BLaER1 (cell line): ENCODE measurements around the gene CCR8.
"Not testable (repeated sequence)": the region's sequence is repeated elsewhere in the genome, so short reads cannot be mapped to it uniquely, and the experiment has no call there.

ENCODE experiments used
- H3K27ac ChIP-seq: shearing (Covaris generic); formaldehyde crosslinking; 2 replicates; pipeline ENCODE4 v1.8.1; 2022
- H3K27me3 ChIP-seq: shearing (Covaris generic); formaldehyde crosslinking; 2 replicates; pipeline ENCODE4 v1.8.1; 2022
- H3K36me3 ChIP-seq: shearing (Covaris generic); formaldehyde crosslinking; 2 replicates; pipeline ENCODE4 v1.8.1; 2022
- H3K4me1 ChIP-seq: shearing (Covaris generic); formaldehyde crosslinking; 2 replicates; pipeline ENCODE4 v1.8.1; 2022
- H3K4me2 ChIP-seq: shearing (Covaris generic); formaldehyde crosslinking; 2 replicates; pipeline ENCODE4 v1.8.1; 2022
- H3K4me3 ChIP-seq: shearing (Covaris generic); formaldehyde crosslinking; 2 replicates; pipeline ENCODE4 v1.8.1; 2022
- H3K9ac ChIP-seq: shearing (Covaris generic); formaldehyde crosslinking; 2 replicates; pipeline ENCODE4 v1.8.1; 2022
- H3K9me3 ChIP-seq: shearing (Covaris generic); formaldehyde crosslinking; 2 replicates; pipeline ENCODE4 v1.8.1; 2022
- H4K20me1 ChIP-seq: shearing (Covaris generic); formaldehyde crosslinking; 2 replicates; pipeline ENCODE4 v1.8.1; 2022
- Cebpa-rat ChIP-seq: shearing (Covaris generic); IDR thresholded peaks from 2 replicates; pipeline ENCODE4 v1.8.1; 2022

The CCR8 gene

GRCh38 chr3:39344746-39345344 lies 15.3 kb downstream of the CCR8 start:
- Histone ChIP-seq H3K9ac (no peak overlapping the region), H3K9me3 (no peaks in the 10 kb centered on the region), H3K4me1 (peaks cover 3% of the 10 kb centered on the region), H4K20me1 (no peaks in the 10 kb centered on the region), H3K4me3 (no peak overlapping the region), H3K27me3 (no peaks in the 10 kb centered on the region), H3K4me2 (no peak overlapping the region), H3K36me3 (no peaks in the 10 kb centered on the region), H3K27ac (no peak overlapping the region)
- TF ChIP-seq Cebpa-rat = no peak

- Histone ChIP-seq H3K4me1 (peaks cover 25% of the 10 kb centered on the region), H3K4me3 (no peak overlapping the region), H3K4me2 (no peak overlapping the region), H3K27me3 (no peaks in the 10 kb centered on the region), H3K27ac (no peak overlapping the region), H4K20me1 (no peaks in the 10 kb centered on the region), H3K9ac (no peak overlapping the region), H3K9me3 (no peaks in the 10 kb centered on the region), H3K36me3 (no peaks in the 10 kb centered on the region)
- no peak for TF ChIP-seq Cebpa-rat
Observed at GRCh38 chr3:39346785-39347585, 17.5 kb downstream of the CCR8 start.

DNA sequence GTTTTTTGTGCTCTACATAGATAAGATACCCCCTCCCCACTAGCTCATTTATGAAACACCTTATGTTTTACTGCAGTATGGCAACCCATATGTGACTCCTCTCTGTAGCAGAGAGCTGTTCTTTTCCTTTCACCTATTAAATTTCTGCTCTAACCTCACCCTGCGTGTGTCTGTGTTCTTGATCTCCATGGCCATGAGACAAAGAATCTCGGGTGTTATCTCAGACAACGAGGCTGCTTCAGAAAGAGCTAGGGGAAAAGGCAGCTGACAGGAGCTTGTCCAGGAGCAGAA lies 18.0 kb downstream of the CCR8 start:
- TF ChIP-seq Cebpa-rat = no peak
- Histone ChIP-seq H3K9ac (no peak overlapping the region), H3K4me1 (peaks cover 25% of the 10 kb centered on the region), H3K4me3 (no peak overlapping the region), H3K36me3 (no peaks in the 10 kb centered on the region), H3K9me3 (no peaks in the 10 kb centered on the region), H3K27ac (no peak overlapping the region), H4K20me1 (no peaks in the 10 kb centered on the region), H3K4me2 (no peak overlapping the region), H3K27me3 (no peaks in the 10 kb centered on the region)

DNA sequence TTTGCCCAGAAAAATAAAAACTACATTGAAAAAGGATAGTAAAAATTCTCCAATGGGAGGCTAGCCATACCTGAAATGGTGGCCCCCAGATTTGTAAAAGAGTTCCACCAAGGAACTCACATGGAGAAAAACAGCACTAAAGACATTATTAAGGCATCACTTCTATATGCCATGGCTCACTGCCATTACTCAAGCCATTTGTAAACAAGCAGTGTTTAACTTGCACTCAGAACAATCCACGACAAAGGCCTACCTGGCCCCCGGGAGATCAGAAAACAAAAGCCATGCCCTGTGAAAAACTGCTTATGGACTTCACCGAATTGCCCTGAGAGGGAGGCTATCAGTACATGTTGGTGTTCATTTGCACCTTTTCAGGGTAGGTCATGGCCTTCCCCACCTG lies 19.6 kb downstream of the CCR8 start:
- no peak overlapping the region for H3K27ac ChIP-seq

GRCh38 chr3:39350714-39351113 lies 21.2 kb downstream of the CCR8 start:
- Histone ChIP-seq H3K4me3 (no peak overlapping the region), H4K20me1 (no peaks in the 10 kb centered on the region), H3K4me1 (peaks cover 25% of the 10 kb centered on the region), H3K9me3 (no peaks in the 10 kb centered on the region), H3K27me3 (no peaks in the 10 kb centered on the region), H3K4me2 (peak overlapping the region; percentile 55), H3K36me3 (no peaks in the 10 kb centered on the region), H3K27ac (peak overlapping the region; percentile 47), H3K9ac (no peak overlapping the region)
- TF ChIP-seq Cebpa-rat = no peak

More for the DNA sequence above, 19.6 kb downstream of the CCR8 start:
- Histone ChIP-seq H3K4me2 (no peak overlapping the region), H3K9ac (no peak overlapping the region), H3K4me1 (peaks cover 25% of the 10 kb centered on the region), H4K20me1 (no peaks in the 10 kb centered on the region), H3K36me3 (no peaks in the 10 kb centered on the region), H3K4me3 (no peak overlapping the region), H3K9me3 (no peaks in the 10 kb centered on the region), H3K27me3 (no peaks in the 10 kb centered on the region)
- no peak for TF ChIP-seq Cebpa-rat

DNA sequence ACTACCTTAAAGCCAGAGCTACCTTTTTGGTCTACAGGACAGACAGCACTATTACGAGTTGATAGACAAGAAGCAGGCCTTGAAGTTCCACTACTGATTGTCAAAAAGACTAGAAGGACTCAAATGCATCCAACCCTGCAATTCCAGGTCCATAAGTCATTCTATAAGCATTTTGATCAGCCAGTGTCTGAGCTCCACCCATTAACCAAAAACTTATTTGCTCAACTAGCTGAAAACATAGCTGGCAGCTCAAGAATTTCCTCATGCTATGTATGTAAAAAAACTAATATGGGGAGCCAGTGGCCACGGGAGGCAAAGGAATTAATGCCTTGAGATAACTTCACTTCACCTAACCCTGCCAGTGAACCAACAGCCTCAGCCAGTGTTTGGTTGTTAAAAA lies 21.6 kb downstream of the CCR8 start:
- not testable (repeated sequence) for H3K27me3 ChIP-seq, H3K9ac ChIP-seq, H3K9me3 ChIP-seq, H4K20me1 ChIP-seq, H3K4me3 ChIP-seq, H3K36me3 ChIP-seq
- H3K4me2 ChIP-seq = peak overlapping the region; percentile 55
- H3K4me1 ChIP-seq = peaks cover 25% of the 10 kb centered on the region
- peak overlapping the region; percentile 47 for H3K27ac ChIP-seq

DNA sequence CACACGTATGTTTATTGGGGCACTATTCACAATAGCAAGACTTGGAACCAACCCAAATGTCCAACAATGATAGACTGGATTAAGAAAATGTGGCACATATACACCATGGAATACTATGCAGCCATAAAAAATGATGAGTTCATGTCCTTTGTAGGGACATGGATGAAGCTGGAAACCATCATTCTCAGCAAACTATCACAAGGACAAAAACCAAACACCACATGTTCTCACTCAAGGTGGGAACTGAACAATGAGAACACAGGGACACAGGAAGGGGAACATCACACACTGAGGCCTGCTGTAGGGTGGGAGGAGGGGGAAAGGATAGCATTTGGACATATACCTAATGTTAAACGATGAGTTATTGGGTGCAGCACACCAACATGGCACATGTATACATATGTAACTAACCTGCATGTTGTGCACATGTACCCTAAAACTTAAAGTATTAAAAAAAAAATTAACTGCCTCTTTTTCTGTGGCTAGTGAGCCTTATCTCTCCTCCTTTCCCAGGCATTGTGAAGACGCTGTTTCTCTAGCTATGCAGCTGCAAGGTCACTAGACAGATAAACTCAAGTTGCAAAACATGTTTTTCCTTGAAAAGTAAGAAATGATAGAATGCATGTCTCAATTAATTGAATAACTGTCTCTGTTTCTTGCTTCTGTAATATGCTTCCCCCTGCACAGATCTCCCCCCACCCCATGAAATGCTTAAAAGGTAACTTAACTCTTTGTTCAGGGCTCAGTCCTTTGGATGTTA lies 23.8 kb downstream of the CCR8 start:
- peaks cover 25% of the 10 kb centered on the region for H3K4me1 ChIP-seq
- not testable (repeated sequence) for H3K4me2 ChIP-seq, H3K36me3 ChIP-seq, H3K27ac ChIP-seq, H3K9ac ChIP-seq, H3K27me3 ChIP-seq, H3K9me3 ChIP-seq, H3K4me3 ChIP-seq, H4K20me1 ChIP-seq

DNA sequence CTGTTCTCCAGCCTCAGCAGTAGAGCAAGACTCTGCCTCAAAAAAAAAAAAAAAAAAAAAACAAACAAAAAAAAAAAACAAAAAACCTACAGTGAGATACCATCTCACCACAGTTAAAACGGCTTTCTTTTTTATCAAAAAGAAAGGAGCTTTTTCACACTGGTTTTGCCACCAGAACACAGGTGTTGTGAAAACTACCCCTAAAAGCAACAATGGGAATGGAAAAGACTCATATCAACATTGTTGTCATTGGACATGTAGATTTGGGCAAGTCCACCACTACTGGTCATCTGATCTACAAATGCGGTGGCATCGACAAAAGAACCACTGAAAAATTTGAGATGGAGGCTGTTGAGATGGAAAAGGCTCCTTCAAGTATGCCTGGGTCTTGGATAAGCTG lies 28.8 kb downstream of the CCR8 start:
- no peaks in the 10 kb centered on the region for H3K36me3 ChIP-seq
- no peaks in the 10 kb centered on the region for H4K20me1 ChIP-seq
- TF ChIP-seq Cebpa-rat = no peak
- no peak overlapping the region for H3K4me2 ChIP-seq
- no peak overlapping the region for H3K27ac ChIP-seq
- H3K4me1 ChIP-seq = peaks cover 16% of the 10 kb centered on the region
- H3K9me3 ChIP-seq = no peaks in the 10 kb centered on the region
- H3K4me3 ChIP-seq = no peak overlapping the region
- H3K9ac ChIP-seq = no peak overlapping the region
- H3K27me3 ChIP-seq = no peaks in the 10 kb centered on the region

GRCh38 chr3:39361252-39361927 lies 31.9 kb downstream of the CCR8 start:
- no peak overlapping the region for H3K9ac ChIP-seq

DNA sequence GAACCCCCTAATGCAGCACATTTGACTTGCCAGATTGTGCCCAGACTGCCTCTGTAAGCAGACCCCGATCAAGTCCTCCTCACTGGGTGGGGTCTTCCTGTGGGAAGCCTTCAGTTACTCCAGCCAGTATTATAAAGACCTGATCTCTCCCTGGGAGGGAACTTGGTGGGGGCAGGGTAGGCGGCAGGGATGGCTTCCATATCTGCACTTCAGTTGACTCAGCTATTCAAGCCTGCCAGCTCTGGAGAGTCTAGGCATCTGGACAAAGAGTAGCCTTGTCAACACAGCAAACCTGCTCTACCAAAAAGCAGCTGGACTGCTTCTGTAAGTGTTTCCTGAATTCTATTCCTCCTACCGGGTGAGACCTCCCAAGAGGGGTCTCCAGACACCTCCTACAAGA lies 32.7 kb downstream of the CCR8 start:
- no peak overlapping the region for H3K9ac ChIP-seq
- no peaks in the 10 kb centered on the region for H4K20me1 ChIP-seq
- peaks cover 16% of the 10 kb centered on the region for H3K4me1 ChIP-seq
- H3K4me3 ChIP-seq = no peak overlapping the region
- no peaks in the 10 kb centered on the region for H3K27me3 ChIP-seq
- TF ChIP-seq Cebpa-rat = no peak
- peak overlapping the region; percentile 67 for H3K4me2 ChIP-seq
- H3K9me3 ChIP-seq = no peaks in the 10 kb centered on the region
- no peak overlapping the region for H3K27ac ChIP-seq
- H3K36me3 ChIP-seq = no peaks in the 10 kb centered on the region

More at GRCh38 chr3:39361252-39361927, 31.9 kb downstream of the CCR8 start:
- Histone ChIP-seq H4K20me1 (no peaks in the 10 kb centered on the region), H3K27ac (no peak overlapping the region), H3K9me3 (no peaks in the 10 kb centered on the region), H3K4me1 (peaks cover 16% of the 10 kb centered on the region), H3K4me2 (peak overlapping the region; percentile 67), H3K27me3 (no peaks in the 10 kb centered on the region), H3K4me3 (no peak overlapping the region), H3K36me3 (no peaks in the 10 kb centered on the region)
- no peak for TF ChIP-seq Cebpa-rat
